HG03139 (cell line): ENCODE results near the gene ANKRD34C.
"Not testable (repeated sequence)": the region's sequence is repeated elsewhere in the genome, so short reads cannot be mapped to it uniquely, and the experiment has no call there.

ENCODE experiments used
- ATAC-seq: cut with Tn5 transposase; IDR thresholded peaks from one replicate; pipeline ENCODE4 v1.9.1; 2021; ENCODE audit not compliant: unreplicated experiment

ANKRD34C gene

GRCh38 chr15:79310985-79311900 lies 28.7 kb downstream of the ANKRD34C start, which contains the start of gene TMED3:
Gene TMED3, plus strand, starts transcription at chr15:79311112. Its CDS starts 138 bp downstream, at chr15:79311250.
- peak; percentile 86 for ATAC-seq

DNA sequence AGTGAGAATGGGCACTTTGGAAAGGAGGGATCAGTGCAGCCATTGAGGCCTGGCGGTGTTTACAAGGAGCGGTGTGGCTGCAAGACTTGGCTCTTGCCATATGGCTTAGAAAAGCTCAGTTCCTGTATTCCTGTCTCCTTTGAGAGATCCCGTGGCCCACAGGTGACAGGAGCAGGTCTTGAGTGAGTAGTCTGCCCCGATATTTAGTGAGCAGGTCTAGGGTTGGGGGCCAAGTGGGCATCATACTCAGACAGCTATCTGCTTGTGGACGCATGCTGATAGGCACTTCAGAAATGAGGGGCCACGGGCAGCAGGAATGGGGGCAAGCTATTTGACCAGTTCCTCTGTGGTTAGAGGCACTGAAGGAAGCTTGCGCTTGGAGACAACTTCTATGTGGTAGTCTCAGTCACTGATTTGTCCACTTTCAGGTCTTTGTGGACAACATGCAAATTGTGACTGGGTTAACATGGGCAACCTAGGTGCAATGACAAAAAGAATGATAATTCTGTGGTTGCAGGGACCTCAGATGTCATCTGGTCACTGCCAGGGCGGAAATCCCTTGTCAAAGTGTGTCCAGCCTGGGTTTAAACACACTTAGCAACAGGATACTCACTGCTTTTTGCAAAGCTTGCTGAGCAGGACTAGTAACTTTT lies 29.5 kb downstream of the ANKRD34C start:
- ATAC-seq = no peak

GRCh38 chr15:79314186-79314585 lies 31.7 kb downstream of the ANKRD34C start:
- ATAC-seq = no peak

- ATAC-seq = no peak
Observed at GRCh38 chr15:79314811-79315210, 32.3 kb downstream of the ANKRD34C start.

DNA sequence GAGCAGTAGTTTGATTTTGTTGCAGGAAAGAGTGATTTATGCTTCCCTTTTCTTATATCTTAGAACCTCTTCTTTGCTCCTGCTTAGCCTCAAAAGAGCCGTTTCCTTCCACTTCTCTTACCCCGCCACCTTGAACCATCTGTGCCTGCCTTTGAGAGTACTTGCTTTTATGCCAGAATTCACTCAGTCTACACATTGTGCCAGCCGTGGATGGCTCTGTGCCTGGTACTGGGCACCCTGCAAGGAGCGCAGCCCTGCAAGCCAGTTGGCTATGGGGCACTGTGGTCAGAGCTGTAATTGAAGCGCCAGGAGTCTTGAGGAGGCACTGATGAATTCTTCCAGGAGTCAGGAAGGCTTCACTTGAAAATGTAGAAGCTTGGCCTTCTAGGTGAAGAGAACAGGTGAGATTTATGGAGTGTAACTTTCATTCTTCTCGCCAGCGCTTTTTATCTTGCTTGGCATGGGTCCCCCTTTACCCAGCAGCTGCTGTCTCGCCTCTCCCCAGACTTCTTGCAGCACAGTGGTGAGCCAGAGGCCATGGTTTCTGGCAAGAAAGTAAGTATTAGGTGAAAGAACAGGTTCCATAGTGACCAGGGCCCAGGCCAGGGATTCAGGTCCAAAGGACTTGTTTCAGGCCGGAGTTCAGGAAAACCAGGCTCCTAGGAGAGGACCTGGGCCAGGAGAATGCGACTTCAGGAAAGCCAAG lies 33.3 kb downstream of the ANKRD34C start:
- no peak for ATAC-seq

DNA sequence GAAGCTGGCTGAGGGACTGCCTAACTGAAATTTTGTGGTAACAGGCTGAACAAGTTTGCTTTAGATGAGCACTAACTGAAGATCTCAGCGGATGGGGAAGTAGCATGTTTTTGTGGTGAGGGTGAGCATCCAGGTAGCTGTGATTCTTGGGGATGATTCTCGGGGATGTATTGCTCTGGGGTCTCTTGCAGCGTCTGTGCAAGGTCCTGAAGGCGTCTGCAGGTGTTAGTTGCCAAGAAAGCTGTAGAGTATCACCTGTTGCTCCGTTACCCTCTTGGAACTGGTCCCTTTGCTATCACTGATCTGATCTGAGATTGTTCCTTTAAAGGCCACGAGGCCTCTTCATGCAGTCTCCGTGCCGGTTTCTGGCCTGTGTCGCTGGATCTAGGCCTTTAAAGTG lies 34.3 kb downstream of the ANKRD34C start:
- ATAC-seq = no peak

DNA sequence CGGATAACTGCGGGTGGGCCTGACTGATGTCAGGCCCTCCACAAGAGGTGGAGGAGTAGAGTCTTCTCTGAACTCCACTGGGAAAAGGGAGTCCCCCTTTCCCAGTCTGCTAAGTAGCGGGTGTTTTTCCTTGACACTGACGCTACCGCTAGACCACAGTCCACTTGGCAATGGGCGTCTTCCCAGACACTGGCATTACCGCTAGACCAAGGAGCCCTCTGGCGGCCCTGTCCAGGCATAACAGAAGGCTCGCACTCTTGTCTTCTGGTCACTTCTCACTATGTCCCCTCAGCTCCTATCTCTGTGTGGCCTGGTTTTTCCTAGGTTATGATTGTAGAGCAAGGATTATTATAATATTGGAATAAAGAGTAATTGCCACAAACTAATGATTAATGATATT lies 37.5 kb downstream of the ANKRD34C start:
- not testable (repeated sequence) for ATAC-seq

DNA sequence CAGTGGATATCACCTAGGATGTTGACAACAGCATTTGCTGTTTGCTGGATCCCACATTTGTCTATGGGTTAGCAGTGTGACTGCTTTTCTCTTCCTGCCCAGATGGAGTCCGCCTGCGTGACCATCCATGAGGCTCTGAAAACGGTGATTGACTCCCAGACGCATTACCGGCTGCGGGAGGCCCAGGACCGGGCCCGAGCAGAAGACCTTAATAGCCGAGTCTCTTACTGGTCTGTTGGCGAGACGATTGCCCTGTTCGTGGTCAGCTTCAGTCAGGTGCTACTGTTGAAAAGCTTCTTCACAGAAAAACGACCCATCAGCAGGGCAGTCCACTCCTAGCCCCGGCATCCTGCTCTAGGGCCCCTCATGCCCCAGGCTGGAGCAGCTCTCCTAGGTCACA lies 39.4 kb downstream of the ANKRD34C start:
- ATAC-seq = no peak

DNA sequence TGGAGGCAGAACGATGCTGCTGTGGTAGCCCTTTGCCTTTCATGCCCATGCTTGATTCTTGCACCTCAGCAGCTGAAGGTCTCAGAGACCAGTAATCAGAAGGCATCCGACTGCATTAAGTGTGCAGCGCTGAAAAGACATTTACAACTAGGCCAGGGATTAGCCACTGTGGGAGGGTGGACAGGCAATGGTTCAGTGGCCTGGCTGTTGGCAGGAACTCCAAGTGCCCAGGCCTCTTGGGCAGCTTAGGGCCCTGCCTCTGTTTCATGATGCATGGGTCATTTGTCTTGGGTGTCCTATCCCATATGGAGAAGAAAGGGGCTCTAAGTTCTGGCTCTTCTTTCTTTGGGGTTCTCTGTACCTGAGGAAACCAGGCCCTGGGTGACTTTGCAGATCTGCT lies 39.8 kb downstream of the ANKRD34C start:
- ATAC-seq = no peak

DNA sequence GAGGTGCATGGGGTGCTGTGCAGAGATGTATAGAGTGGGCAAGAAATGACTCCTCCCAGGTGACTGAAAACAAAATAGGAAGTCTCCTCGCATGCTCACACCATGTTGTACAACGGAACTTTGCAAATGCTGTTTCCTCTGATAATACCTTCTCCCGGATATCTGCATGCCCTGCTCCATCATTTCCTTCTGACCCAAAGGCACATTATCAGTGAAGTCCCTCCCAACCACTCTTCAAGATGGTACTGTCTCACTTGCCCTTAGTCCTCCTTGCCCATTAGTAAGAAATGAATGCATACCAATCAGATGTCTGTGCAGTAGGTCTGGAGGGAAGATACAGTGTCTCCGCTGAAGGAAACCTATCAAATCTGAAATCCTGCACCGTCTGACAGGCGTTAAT lies 40.4 kb downstream of the ANKRD34C start:
- no peak for ATAC-seq

DNA sequence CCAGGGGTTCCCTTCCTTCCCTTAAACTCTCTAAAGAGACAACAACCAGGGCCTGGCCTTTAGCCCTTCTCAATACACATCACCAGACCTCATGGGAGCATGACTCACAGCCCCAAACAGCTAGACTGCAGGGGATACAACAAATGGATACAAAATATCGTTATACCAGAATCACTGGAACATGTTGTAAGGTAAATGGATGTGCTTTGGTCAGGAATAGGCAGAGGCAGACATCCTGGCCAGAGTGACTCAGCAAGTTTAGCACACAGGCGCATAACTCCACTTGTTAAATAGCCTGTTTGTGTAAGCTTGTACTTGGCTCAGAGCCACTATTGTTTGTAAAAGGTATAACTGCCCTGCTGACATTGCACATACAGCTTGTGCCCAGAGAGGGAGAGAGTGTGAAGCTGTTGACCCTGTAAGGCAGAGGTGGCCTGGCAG lies 46.7 kb downstream of the ANKRD34C start:
- ATAC-seq = no peak
